A549 (cell line): ENCODE measurements around the gene ITIH5. TPM values are rescaled to one million over a fixed set of nuclear protein-coding genes. Genes with fewer than 3 reads are reported as not detected.

ENCODE experiments used
- ATAC-seq, 2 experiments: fragments of 200-7000 bp in 1 of 2; fragments of >200 bp in 1 of 2; cut with Nextera tagmentation in 1 of 2; cut with Tn5 transposase in 1 of 2; 3 replicates each; pipeline versions ENCODE4 v1.8.0 to v1.9.1; 2018 to 2020; ENCODE audit warnings: mild to moderate bottlenecking in 1 of 2, moderate library complexity in 1 of 2
- CTCF ChIA-PET: fragments of 300-600 bp; sonication (Branson Sonifier 250); formaldehyde crosslinking; extraction: SDS; loops from one replicate; lab custom pipeline; 2021; ENCODE audit warnings: antibody characterized with exemption, inconsistent platforms; lab: Yijun Ruan, JAX
- POLR2A ChIA-PET: fragments of 350-600 bp; formaldehyde crosslinking; extraction: SDS; loops from one replicate; lab custom pipeline; 2021; ENCODE audit warnings: antibody characterized with exemption, inconsistent platforms; lab: Yijun Ruan, JAX
- DNase-seq, 2 experiments: peaks; one replicate each; pipeline versions ENCODE4 v3.0.0 to v3.0.0-alpha.2; 2011 to 2016; ENCODE audit warnings: low read depth in 1 of 2, low spot score in 1 of 2
- FAIRE-seq: peaks from 2 replicates; lab custom pipeline; 2011; peaks lifted over from hg19 to GRCh38; lab: Jason Lieb, UNC
- H3K27ac ChIP-seq, 2 experiments: fragments of >200 bp; sonication (Bioruptor Twin); formaldehyde crosslinking; 3 replicates each; pipeline ENCODE4 v1.5.1; 2016 to 2017
- H3K4me1 ChIP-seq: fragments of >200 bp; sonication (Bioruptor Twin); formaldehyde crosslinking; 3 replicates; pipeline ENCODE4 v1.6.1; 2016
- H3K4me2 ChIP-seq: fragments of >200 bp; sonication (Bioruptor Twin); formaldehyde crosslinking; 3 replicates; pipeline ENCODE4 v1.6.1; 2016
- H3K4me3 ChIP-seq: fragments of >200 bp; sonication (Bioruptor Twin); formaldehyde crosslinking; 3 replicates; pipeline ENCODE4 v1.5.1; 2016
- H3K9me3 ChIP-seq: fragments of >200 bp; sonication (Bioruptor Twin); formaldehyde crosslinking; 3 replicates; pipeline ENCODE4 v1.6.1; 2016
- ATOH8 ChIP-seq: fragments of 250-450 bp; sonication (Bioruptor Pico); IDR thresholded peaks from 2 replicates; pipeline ENCODE4 v1.5.0; 2020; ENCODE audit warnings: low read depth, mild to moderate bottlenecking, moderate library complexity
- E2F6 ChIP-seq: IDR thresholded peaks from 2 replicates; pipeline ENCODE4 v1.6.1; 2012; ENCODE audit warnings: low read depth, borderline replicate concordance
- ELK1 ChIP-seq: fragments of 150-350 bp; IDR thresholded peaks from 2 replicates; pipeline ENCODE4 v1.6.1; 2014; ENCODE audit warnings: low read depth, mild to moderate bottlenecking, low read length
- GATA3 ChIP-seq: IDR thresholded peaks from 2 replicates; pipeline ENCODE4 v1.6.1; 2012; ENCODE audit warnings: borderline replicate concordance
- HES2 ChIP-seq: fragments of >200 bp; sonication (Bioruptor Twin); formaldehyde crosslinking; IDR thresholded peaks from 2 replicates; pipeline ENCODE4 v1.6.1; 2016
- KDM1A ChIP-seq: fragments of 200-600 bp; sonication (generic); IDR thresholded peaks from 2 replicates; pipeline ENCODE4 v1.6.1; 2016; ENCODE audit warnings: low read depth, mild to moderate bottlenecking
- KDM5A ChIP-seq: fragments of 200-600 bp; sonication (generic); IDR thresholded peaks from 2 replicates; pipeline ENCODE4 v1.6.1; 2016; ENCODE audit warnings: antibody characterized with exemption, mild to moderate bottlenecking
- MAFK ChIP-seq: fragments of 450-650 bp; IDR thresholded peaks from 2 replicates; pipeline ENCODE4 v1.6.1; 2014; ENCODE audit not compliant: partially characterized antibody
- MYC ChIP-seq: IDR thresholded peaks from 2 replicates; pipeline ENCODE4 v1.6.1; 2012; ENCODE audit warnings: mild to moderate bottlenecking, inconsistent platforms, low read length, improper control_type of control experiment, borderline replicate concordance
- PBX3 ChIP-seq: IDR thresholded peaks from 2 replicates; pipeline ENCODE4 v1.6.1; 2012
- POLR2AphosphoS2 ChIP-seq: conservative IDR thresholded peaks from 2 replicates; pipeline ENCODE4 v1.6.1; 2012; ENCODE audit warnings: low read length, improper control_type of control experiment, inconsistent platforms
- REST ChIP-seq: fragments of 200-600 bp; sonication (generic); IDR thresholded peaks from 2 replicates; pipeline ENCODE4 v1.6.1; 2016; ENCODE audit warnings: antibody characterized with exemption, mild to moderate bottlenecking, moderate library complexity
- WGBS: methylation state at CpG from one replicate; pipeline ENCODE4 v1.1.6; 2017; ENCODE audit errors: missing lambda C conversion rate; 5-methylcytosine and 5-hydroxymethylcytosine counted together
- polyA plus RNA-seq, 4 experiments: library from polyadenylated mRNA; depleted of rRNA in 3 of 4; stranded (reverse); fragments of >200 nt; fragmentation: RNase III in 1 of 4; extraction: RNeasy Plus Mini Kit Qiagen cat#74134 plus additional on column Dnase treatment in 1 of 4; gene quantifications; 2 replicates in 3 of 4; 3 replicates in 1 of 4; pipeline ENCODE4 v1.2.3, GENCODE V29; 2011 to 2017

The ITIH5 gene
- polyA plus RNA-seq, 2 of the 4 experiments (the other 2 are of a cell fraction) = 0.03 to 0.05 TPM

- Histone ChIP-seq H3K9me3 (peaks cover 5% of the 10 kb centered on the region; the same call in 2 of the 3 replicates), H3K4me3 (no peak overlapping the region), H3K27ac (no peak overlapping the region), H3K4me2 (no peak overlapping the region), H3K4me1 (no peaks in the 10 kb centered on the region)
- CTCF ChIA-PET = interaction anchor here (1.5 to 6.7 kb wide), 3 partner anchors 10 to 152 kb away, joined by 4 to 64 read pairs (median 30); no protein-coding TSS in a partner anchor
- FAIRE-seq = no peak
- TF ChIP-seq KDM1A (no peak), GATA3 (no peak), POLR2AphosphoS2 (no peak), E2F6 (no peak)
- POLR2A ChIA-PET = no interaction called here
- 20% methylated on average over 5 of the region's 5 CpGs for WGBS
- no peak for DNase-seq
- no peak for ATAC-seq
Observed at GRCh38 chr10:7534480-7534852, 132.3 kb downstream of the ITIH5 start.

GRCh38 chr10:7533657-7534479 is 132.9 kb downstream of the ITIH5 start:
- Histone ChIP-seq H3K4me1 (no peaks in the 10 kb centered on the region), H3K4me3 (no peak overlapping the region), H3K4me2 (no peak overlapping the region), H3K27ac (no peak overlapping the region), H3K9me3 (peaks cover 5% of the 10 kb centered on the region; the same call in 2 of the 3 replicates)
- DNase-seq = no peak
- no peak for FAIRE-seq
- ATAC-seq = no peak
- ChIA-PET POLR2A (no interaction called here), CTCF (interaction anchor here (0.9 to 6.7 kb wide), 4 partner anchors 9 to 152 kb away, joined by 3 to 64 read pairs (median 17); no protein-coding TSS in a partner anchor)
- TF ChIP-seq ATOH8 (CRISPR knock-in tag) (no peak), ELK1 (no peak), HES2 (no peak), REST (no peak), MAFK (no peak), KDM5A (no peak), POLR2AphosphoS2 (no peak), PBX3 (no peak), MYC (no peak)
- WGBS = 26% methylated on average over 7 of the region's 7 CpGs
